CMK (cell line): ENCODE results near the gene HBE1.
A peak's percentile ranks its signal among the peaks of the same experiment; 100 is the strongest.
"Not testable (repeated sequence)": the region's sequence is repeated elsewhere in the genome, so short reads cannot be mapped to it uniquely, and the experiment has no call there.

Experiments
- DNase-seq: peaks from one replicate; pipeline ENCODE4 v3.0.0-alpha.2; 2010; ENCODE audit warnings: low read depth

The HBE1 gene

GRCh38 chr11:5285703-5286340 lies 16.1 kb upstream of the HBE1 start:
- DNase-seq, result no peak

- peak; percentile 55 for DNase-seq
These were observed 14.9 kb upstream of the HBE1 start for GRCh38 chr11:5284637-5285036.

- DNase-seq, result no peak
These were observed 14.1 kb upstream of the HBE1 start for GRCh38 chr11:5283882-5284281.

- no peak for DNase-seq
These were observed 13.3 kb upstream of the HBE1 start for GRCh38 chr11:5283086-5283485.

- no peak for DNase-seq
These were observed 12.9 kb upstream of the HBE1 start for GRCh38 chr11:5282628-5283027.

- no peak for DNase-seq
These were observed 11.9 kb upstream of the HBE1 start for GRCh38 chr11:5281596-5281995.

GRCh38 chr11:5280582-5281102 lies 10.9 kb upstream of the HBE1 start:
- DNase-seq, result peak; percentile 94

- no peak for DNase-seq
These were observed 9.8 kb upstream of the HBE1 start for GRCh38 chr11:5279471-5280090.

GRCh38 chr11:5277807-5278382 lies 8.2 kb upstream of the HBE1 start:
- no peak for DNase-seq

GRCh38 chr11:5276697-5277096 lies 7.0 kb upstream of the HBE1 start:
- DNase-seq, result no peak

- peak; percentile 69 for DNase-seq
These were observed 5.8 kb upstream of the HBE1 start for GRCh38 chr11:5275369-5276110.

GRCh38 chr11:5274395-5274794 lies 4.7 kb upstream of the HBE1 start:
- no peak for DNase-seq

GRCh38 chr11:5272395-5273017 lies 2.8 kb upstream of the HBE1 start:
- no peak for DNase-seq

GRCh38 chr11:5267033-5267563 lies 2.6 kb downstream of the HBE1 start:
- DNase-seq, result no peak

- no peak for DNase-seq
These were observed 3.1 kb downstream of the HBE1 start for GRCh38 chr11:5266609-5267008.

- no peak for DNase-seq
These were observed 3.9 kb downstream of the HBE1 start for GRCh38 chr11:5265832-5266231.

GRCh38 chr11:5258543-5259262 lies 11.0 kb downstream of the HBE1 start:
- DNase-seq, result no peak

GRCh38 chr11:5257296-5257695 lies 12.4 kb downstream of the HBE1 start:
- no peak for DNase-seq

GRCh38 chr11:5254646-5255413 lies 14.9 kb downstream of the HBE1 start, which contains the start of gene HBG2:
Gene HBG2, minus strand, starts transcription at chr11:5254781. Its CDS starts 53 bp downstream, at chr11:5254728.
- not testable (repeated sequence) for DNase-seq

GRCh38 chr11:5254023-5254422 lies 15.7 kb downstream of the HBE1 start:
- DNase-seq, result not testable (repeated sequence)
